Glutamatergic neuron (in vitro differentiated cells): ENCODE measurements around the gene RUFY3. TPM values are rescaled to one million over a fixed set of nuclear protein-coding genes. Genes with fewer than 3 reads are reported as not detected.
"Not testable (repeated sequence)": the region's sequence is repeated elsewhere in the genome, so short reads cannot be mapped to it uniquely, and the experiment has no call there.

Source experiments
- DNase-seq: peaks from one replicate; pipeline ENCODE4 v3.0.0; 2022
- H3K27ac Mint-ChIP-seq: one replicate; pipeline ENCODE4 v1.8.0; 2020; ENCODE audit warnings: mild to moderate bottlenecking, mixed read lengths, inconsistent platforms; ENCODE audit not compliant: unreplicated experiment
- H3K27me3 Mint-ChIP-seq: one replicate; pipeline ENCODE4 v1.8.0; 2020; ENCODE audit warnings: mild to moderate bottlenecking, moderate library complexity, mixed read lengths, inconsistent platforms; ENCODE audit not compliant: unreplicated experiment
- H3K36me3 Mint-ChIP-seq: one replicate; pipeline ENCODE4 v1.8.0; 2020; ENCODE audit warnings: mild to moderate bottlenecking, mixed read lengths, inconsistent platforms; ENCODE audit not compliant: unreplicated experiment
- H3K4me1 Mint-ChIP-seq: one replicate; pipeline ENCODE4 v1.8.0; 2020; ENCODE audit warnings: mild to moderate bottlenecking, low read depth, mixed read lengths, inconsistent platforms; ENCODE audit not compliant: unreplicated experiment
- H3K4me3 Mint-ChIP-seq: one replicate; pipeline ENCODE4 v1.8.0; 2020; ENCODE audit warnings: mild to moderate bottlenecking, mixed read lengths, inconsistent platforms; ENCODE audit not compliant: unreplicated experiment
- H3K9me3 Mint-ChIP-seq: one replicate; pipeline ENCODE4 v1.8.0; 2020; ENCODE audit warnings: mild to moderate bottlenecking, moderate library complexity, mixed read lengths, inconsistent platforms; ENCODE audit not compliant: unreplicated experiment
- total RNA-seq: library from RNA; stranded (reverse); fragmentation: NEBNext Ultra II Directional; extraction: Animal tissue kit (Norgen Biotek cat#: 25700); gene quantifications from one replicate; pipeline ENCODE4 v1.2.1, GENCODE V29; 2021; ENCODE audit not compliant: unreplicated experiment
- TF ChIP-seq, protein P1 (sequence below): fragments of 200-600 bp; sonication (generic); IDR thresholded peaks from one replicate; pipeline ENCODE4 v1.5.0; 2021; ENCODE audit not compliant: partially characterized antibody, unreplicated experiment

Gene RUFY3
- total RNA-seq, 1 donor from 2014 or later, result 291 TPM

DNA sequence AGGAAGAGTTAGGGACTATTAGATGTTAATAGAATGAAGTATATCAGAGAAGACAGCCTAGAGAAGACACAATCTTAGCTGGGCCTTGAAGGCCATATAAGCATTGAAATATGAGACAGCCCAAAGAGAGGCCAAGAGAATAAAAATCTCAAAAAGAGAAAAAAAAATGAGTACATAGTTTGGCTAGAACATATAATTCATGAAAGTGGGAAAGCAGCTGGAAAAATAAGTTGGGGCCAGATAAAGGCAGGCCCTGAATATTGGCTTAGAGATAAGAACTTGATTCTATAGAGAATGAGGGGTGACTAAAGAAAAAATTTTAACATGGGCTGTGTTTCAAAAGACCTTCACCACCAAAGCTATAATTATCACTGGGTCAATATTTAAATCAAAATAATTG lies 40.8 kb upstream of the RUFY3 start:
- H3K27me3 Mint-ChIP-seq, result peaks cover 4% of the 10 kb centered on the region
- DNase-seq, result no peak
- TF ChIP-seq, protein P1, sequence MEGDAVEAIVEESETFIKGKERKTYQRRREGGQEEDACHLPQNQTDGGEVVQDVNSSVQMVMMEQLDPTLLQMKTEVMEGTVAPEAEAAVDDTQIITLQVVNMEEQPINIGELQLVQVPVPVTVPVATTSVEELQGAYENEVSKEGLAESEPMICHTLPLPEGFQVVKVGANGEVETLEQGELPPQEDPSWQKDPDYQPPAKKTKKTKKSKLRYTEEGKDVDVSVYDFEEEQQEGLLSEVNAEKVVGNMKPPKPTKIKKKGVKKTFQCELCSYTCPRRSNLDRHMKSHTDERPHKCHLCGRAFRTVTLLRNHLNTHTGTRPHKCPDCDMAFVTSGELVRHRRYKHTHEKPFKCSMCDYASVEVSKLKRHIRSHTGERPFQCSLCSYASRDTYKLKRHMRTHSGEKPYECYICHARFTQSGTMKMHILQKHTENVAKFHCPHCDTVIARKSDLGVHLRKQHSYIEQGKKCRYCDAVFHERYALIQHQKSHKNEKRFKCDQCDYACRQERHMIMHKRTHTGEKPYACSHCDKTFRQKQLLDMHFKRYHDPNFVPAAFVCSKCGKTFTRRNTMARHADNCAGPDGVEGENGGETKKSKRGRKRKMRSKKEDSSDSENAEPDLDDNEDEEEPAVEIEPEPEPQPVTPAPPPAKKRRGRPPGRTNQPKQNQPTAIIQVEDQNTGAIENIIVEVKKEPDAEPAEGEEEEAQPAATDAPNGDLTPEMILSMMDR, result no peak
- no peaks in the 10 kb centered on the region for H3K36me3 Mint-ChIP-seq
- no peak overlapping the region for H3K27ac Mint-ChIP-seq
- no peaks in the 10 kb centered on the region for H3K9me3 Mint-ChIP-seq
- no peak overlapping the region for H3K4me3 Mint-ChIP-seq
- no peaks in the 10 kb centered on the region for H3K4me1 Mint-ChIP-seq

DNA sequence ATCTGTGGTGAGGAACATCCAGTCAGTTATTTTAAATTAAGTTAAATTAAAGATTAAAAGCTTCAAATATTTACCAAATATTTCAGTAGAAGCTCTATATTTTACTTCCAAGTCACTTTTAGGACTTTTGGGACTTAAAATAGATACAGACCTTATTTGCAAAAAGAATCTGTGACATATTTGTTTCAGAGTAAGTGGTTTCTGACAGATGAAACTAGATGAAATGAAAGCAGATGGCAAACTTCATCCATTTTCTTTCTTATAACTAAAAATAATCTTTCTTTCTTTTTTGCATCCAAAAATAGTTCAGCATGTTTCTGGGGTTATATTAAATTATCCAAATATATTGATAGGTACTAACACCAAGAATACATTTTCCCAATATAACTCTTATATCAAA lies 40.1 kb upstream of the RUFY3 start:
- H3K4me1 Mint-ChIP-seq, result no peaks in the 10 kb centered on the region
- no peak for DNase-seq
- peaks cover 4% of the 10 kb centered on the region for H3K27me3 Mint-ChIP-seq
- no peaks in the 10 kb centered on the region for H3K9me3 Mint-ChIP-seq
- H3K27ac Mint-ChIP-seq, result no peak overlapping the region
- TF ChIP-seq, protein P1, result no peak
- H3K36me3 Mint-ChIP-seq, result no peaks in the 10 kb centered on the region
- no peak overlapping the region for H3K4me3 Mint-ChIP-seq

GRCh38 chr4:70682142-70682541 lies 39.6 kb upstream of the RUFY3 start:
- H3K36me3 Mint-ChIP-seq, H3K9me3 Mint-ChIP-seq, H3K27ac Mint-ChIP-seq, H3K4me3 Mint-ChIP-seq, H3K4me1 Mint-ChIP-seq, H3K27me3 Mint-ChIP-seq, DNase-seq: not testable (repeated sequence)

- Mint-ChIP-seq H3K36me3 (no peaks in the 10 kb centered on the region), H3K9me3 (peaks cover 5% of the 10 kb centered on the region), H3K27me3 (no peaks in the 10 kb centered on the region), H3K4me1 (peaks cover 8% of the 10 kb centered on the region), H3K27ac (peak overlapping the region; percentile 96), H3K4me3 (peak overlapping the region; percentile 99)
- TF ChIP-seq, protein P1, result no peak
- peak; percentile 16 for DNase-seq
These were observed 34.4 kb upstream of the RUFY3 start for GRCh38 chr4:70687392-70687791.

- Mint-ChIP-seq H3K9me3 (peaks cover 5% of the 10 kb centered on the region), H3K4me1 (peaks cover 8% of the 10 kb centered on the region), H3K27me3 (no peaks in the 10 kb centered on the region), H3K27ac (peak within 1 kb of the TSS; percentile 96), H3K36me3 (no peaks in the 10 kb centered on the region), H3K4me3 (peak within 1 kb of the TSS; percentile 99)
- TF ChIP-seq, protein P1, result peak; percentile 87
- peak; percentile 96 for DNase-seq
These were observed 33.7 kb upstream of the RUFY3 start, which contains the start of gene UTP3 for GRCh38 chr4:70687821-70688794. Gene UTP3, plus strand, starts transcription at chr4:70688532. Its CDS starts 146 bp downstream, at chr4:70688678.
